Rectal smooth muscle tissue (tissue), 1 donor: Measurements from ENCODE around the gene KRT37.

Experiments
- H3K27ac ChIP-seq: one replicate; pipeline ENCODE4 v1.7.0; 2013; ENCODE audit warnings: low read depth, low read length, inconsistent platforms
- H3K27me3 ChIP-seq: one replicate; pipeline ENCODE4 v1.7.0; 2013; ENCODE audit warnings: low read length; ENCODE audit not compliant: control insufficient read depth, insufficient read depth
- H3K36me3 ChIP-seq: one replicate; pipeline ENCODE4 v1.7.0; 2013; ENCODE audit warnings: low read length; ENCODE audit not compliant: control insufficient read depth, insufficient read depth
- H3K4me1 ChIP-seq: one replicate; pipeline ENCODE4 v1.7.0; 2013; ENCODE audit warnings: low read length; ENCODE audit not compliant: control insufficient read depth, insufficient read depth
- H3K4me3 ChIP-seq: one replicate; pipeline ENCODE4 v1.7.0; 2013; ENCODE audit warnings: low read length
- H3K9ac ChIP-seq: one replicate; pipeline ENCODE4 v1.7.0; 2013; ENCODE audit warnings: low read length

KRT37 gene

GRCh38 chr17:41424111-41424635 is at the start of gene KRT37:
Gene KRT37 (minus strand): TSS chr17:41424585. CDS start chr17:41424523, 62 bp downstream.
- Histone ChIP-seq H3K4me3 (no peak within 1 kb of the TSS), H3K9ac (no peak within 1 kb of the TSS)

GRCh38 chr17:41468346-41468745 is 44.0 kb upstream of the KRT37 start:
- no peaks in the 10 kb centered on the region for H3K4me1 ChIP-seq
- H3K27ac ChIP-seq: no peak overlapping the region

More at GRCh38 chr17:41424111-41424635, at the start of gene KRT37:
- no peaks in the 10 kb centered on the region for H3K36me3 ChIP-seq
- peaks cover 8% of the 10 kb centered on the region for H3K4me1 ChIP-seq
- H3K27me3 ChIP-seq: peaks cover 4% of the 10 kb centered on the region
- no peak within 1 kb of the TSS for H3K27ac ChIP-seq

GRCh38 chr17:41467561-41467960 is 43.2 kb upstream of the KRT37 start:
- H3K36me3 ChIP-seq: no peaks in the 10 kb centered on the region
- H3K27me3 ChIP-seq: no peaks in the 10 kb centered on the region
- no peak overlapping the region for H3K4me3 ChIP-seq
- H3K4me1 ChIP-seq: no peaks in the 10 kb centered on the region
- no peak overlapping the region for H3K27ac ChIP-seq
- H3K9ac ChIP-seq: no peak overlapping the region

More at GRCh38 chr17:41468346-41468745, 44.0 kb upstream of the KRT37 start:
- H3K36me3 ChIP-seq: no peaks in the 10 kb centered on the region
- no peak overlapping the region for H3K9ac ChIP-seq
- H3K4me3 ChIP-seq: no peak overlapping the region
- no peaks in the 10 kb centered on the region for H3K27me3 ChIP-seq

GRCh38 chr17:41466988-41467387 is 42.6 kb upstream of the KRT37 start, which contains the start of gene KRT32:
Gene KRT32 (minus strand): TSS chr17:41467386. CDS start chr17:41467325, 61 bp downstream.
- no peaks in the 10 kb centered on the region for H3K4me1 ChIP-seq
- H3K36me3 ChIP-seq: no peaks in the 10 kb centered on the region
- H3K4me3 ChIP-seq: no peak within 1 kb of the TSS
- no peaks in the 10 kb centered on the region for H3K27me3 ChIP-seq
- H3K9ac ChIP-seq: no peak within 1 kb of the TSS
- H3K27ac ChIP-seq: no peak within 1 kb of the TSS

GRCh38 chr17:41464682-41465081 is 40.3 kb upstream of the KRT37 start:
- Histone ChIP-seq H3K36me3 (no peaks in the 10 kb centered on the region), H3K4me3 (no peak overlapping the region), H3K27ac (no peak overlapping the region), H3K27me3 (no peaks in the 10 kb centered on the region), H3K4me1 (no peaks in the 10 kb centered on the region), H3K9ac (no peak overlapping the region)

GRCh38 chr17:41464173-41464572 is 39.8 kb upstream of the KRT37 start:
- H3K9ac ChIP-seq: no peak overlapping the region
- no peaks in the 10 kb centered on the region for H3K27me3 ChIP-seq
- H3K36me3 ChIP-seq: no peaks in the 10 kb centered on the region
- H3K4me1 ChIP-seq: no peaks in the 10 kb centered on the region
- H3K27ac ChIP-seq: no peak overlapping the region
- H3K4me3 ChIP-seq: no peak overlapping the region

- no peaks in the 10 kb centered on the region for H3K27me3 ChIP-seq
- H3K27ac ChIP-seq: no peak overlapping the region
These were observed 39.4 kb upstream of the KRT37 start for GRCh38 chr17:41463746-41464145.

GRCh38 chr17:41462705-41463104 is 38.3 kb upstream of the KRT37 start:
- no peak overlapping the region for H3K27ac ChIP-seq
- H3K4me1 ChIP-seq: no peaks in the 10 kb centered on the region
- no peaks in the 10 kb centered on the region for H3K36me3 ChIP-seq
- no peak overlapping the region for H3K4me3 ChIP-seq
- no peak overlapping the region for H3K9ac ChIP-seq
- no peaks in the 10 kb centered on the region for H3K27me3 ChIP-seq

More at GRCh38 chr17:41463746-41464145, 39.4 kb upstream of the KRT37 start:
- Histone ChIP-seq H3K4me1 (no peaks in the 10 kb centered on the region), H3K4me3 (no peak overlapping the region), H3K36me3 (no peaks in the 10 kb centered on the region), H3K9ac (no peak overlapping the region)

- no peak overlapping the region for H3K27ac ChIP-seq
- no peaks in the 10 kb centered on the region for H3K27me3 ChIP-seq
- no peaks in the 10 kb centered on the region for H3K4me1 ChIP-seq
These were observed 33.3 kb upstream of the KRT37 start for GRCh38 chr17:41457676-41458075.

GRCh38 chr17:41456204-41456603 is 31.8 kb upstream of the KRT37 start:
- Histone ChIP-seq H3K27ac (no peak overlapping the region), H3K9ac (no peak overlapping the region), H3K27me3 (no peaks in the 10 kb centered on the region), H3K36me3 (no peaks in the 10 kb centered on the region), H3K4me1 (no peaks in the 10 kb centered on the region), H3K4me3 (no peak overlapping the region)

More at GRCh38 chr17:41457676-41458075, 33.3 kb upstream of the KRT37 start:
- Histone ChIP-seq H3K4me3 (no peak overlapping the region), H3K9ac (no peak overlapping the region), H3K36me3 (no peaks in the 10 kb centered on the region)

- Histone ChIP-seq H3K27me3 (no peaks in the 10 kb centered on the region), H3K9ac (no peak overlapping the region), H3K4me1 (no peaks in the 10 kb centered on the region), H3K4me3 (no peak overlapping the region), H3K27ac (no peak overlapping the region), H3K36me3 (no peaks in the 10 kb centered on the region)
These were observed 30.9 kb upstream of the KRT37 start for GRCh38 chr17:41455236-41455635.

- Histone ChIP-seq H3K9ac (no peak overlapping the region), H3K36me3 (no peaks in the 10 kb centered on the region), H3K27ac (no peak overlapping the region), H3K27me3 (no peaks in the 10 kb centered on the region), H3K4me3 (no peak overlapping the region), H3K4me1 (no peaks in the 10 kb centered on the region)
These were observed 28.7 kb upstream of the KRT37 start for GRCh38 chr17:41453066-41453465.

GRCh38 chr17:41452281-41452680 is 27.9 kb upstream of the KRT37 start:
- Histone ChIP-seq H3K4me3 (no peak overlapping the region), H3K27me3 (no peaks in the 10 kb centered on the region), H3K27ac (no peak overlapping the region), H3K36me3 (no peaks in the 10 kb centered on the region), H3K9ac (no peak overlapping the region), H3K4me1 (no peaks in the 10 kb centered on the region)
